GM19043 (cell line): ENCODE measurements around the gene ARHGAP22.

Experiments
- ATAC-seq: cut with Tn5 transposase; IDR thresholded peaks from one replicate; pipeline ENCODE4 v1.9.1; 2021; ENCODE audit warnings: low read depth; ENCODE audit not compliant: unreplicated experiment

The ARHGAP22 gene

DNA sequence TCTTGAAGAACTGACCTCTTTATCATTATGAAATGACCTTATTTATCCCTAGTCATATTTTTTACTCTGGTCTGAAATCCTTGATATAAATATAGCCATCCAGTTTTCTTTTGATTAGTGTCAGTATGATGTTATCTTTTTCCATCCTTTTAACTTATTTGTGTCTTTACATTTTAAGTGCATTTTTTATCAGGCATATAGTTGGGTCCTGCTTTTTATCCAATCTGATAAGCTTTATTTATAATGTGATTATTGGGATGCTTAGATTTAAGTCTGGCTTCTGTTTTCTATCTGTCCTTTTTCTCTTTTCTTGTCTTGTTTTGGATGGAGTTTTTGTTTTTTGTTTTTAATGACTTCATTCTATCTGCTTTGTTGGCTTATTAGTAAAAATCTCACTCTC, 119.2 kb downstream of the ARHGAP22 start:
- ATAC-seq: no peak

DNA sequence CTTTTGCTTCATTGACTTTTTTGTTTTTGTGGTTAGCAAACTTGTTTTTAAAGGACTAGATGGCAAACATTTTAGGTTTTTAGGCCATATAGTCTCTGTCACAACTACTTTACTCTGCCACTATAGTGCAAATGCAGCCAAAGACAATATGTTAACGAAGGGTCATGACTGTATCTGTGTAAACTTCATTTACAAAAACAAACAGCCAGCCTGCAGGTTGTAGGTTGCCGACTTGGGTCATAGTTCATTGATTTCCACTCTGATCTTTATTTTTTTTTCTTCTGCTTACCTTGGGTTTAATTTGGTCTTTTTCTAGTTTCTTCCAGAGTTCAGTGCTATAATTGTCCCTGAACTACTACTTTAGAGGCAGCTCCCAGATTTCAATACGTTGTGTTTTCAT, 120.0 kb downstream of the ARHGAP22 start:
- no peak for ATAC-seq

DNA sequence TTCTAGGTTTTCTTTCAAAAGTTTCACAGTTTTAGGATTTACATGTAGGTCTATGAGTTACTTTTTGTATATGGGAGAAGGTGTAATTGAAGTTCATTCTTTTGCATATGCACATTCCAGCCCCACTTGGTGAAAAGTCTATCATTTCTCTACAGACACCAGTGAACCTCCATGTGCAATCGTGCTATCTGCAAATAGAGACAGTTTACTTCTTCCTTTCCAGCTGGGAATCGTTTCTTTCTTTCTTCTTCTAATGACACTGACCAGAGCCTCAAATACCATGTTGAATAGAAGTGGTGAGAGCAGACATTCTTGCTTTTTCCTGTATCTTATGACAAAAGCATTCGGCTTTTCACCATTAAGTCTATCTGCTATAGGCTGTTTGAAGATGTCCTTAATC, 122.7 kb downstream of the ARHGAP22 start:
- no peak for ATAC-seq

- no peak for ATAC-seq
Observed at GRCh38 chr10:48481385-48481784, 123.5 kb downstream of the ARHGAP22 start.

DNA sequence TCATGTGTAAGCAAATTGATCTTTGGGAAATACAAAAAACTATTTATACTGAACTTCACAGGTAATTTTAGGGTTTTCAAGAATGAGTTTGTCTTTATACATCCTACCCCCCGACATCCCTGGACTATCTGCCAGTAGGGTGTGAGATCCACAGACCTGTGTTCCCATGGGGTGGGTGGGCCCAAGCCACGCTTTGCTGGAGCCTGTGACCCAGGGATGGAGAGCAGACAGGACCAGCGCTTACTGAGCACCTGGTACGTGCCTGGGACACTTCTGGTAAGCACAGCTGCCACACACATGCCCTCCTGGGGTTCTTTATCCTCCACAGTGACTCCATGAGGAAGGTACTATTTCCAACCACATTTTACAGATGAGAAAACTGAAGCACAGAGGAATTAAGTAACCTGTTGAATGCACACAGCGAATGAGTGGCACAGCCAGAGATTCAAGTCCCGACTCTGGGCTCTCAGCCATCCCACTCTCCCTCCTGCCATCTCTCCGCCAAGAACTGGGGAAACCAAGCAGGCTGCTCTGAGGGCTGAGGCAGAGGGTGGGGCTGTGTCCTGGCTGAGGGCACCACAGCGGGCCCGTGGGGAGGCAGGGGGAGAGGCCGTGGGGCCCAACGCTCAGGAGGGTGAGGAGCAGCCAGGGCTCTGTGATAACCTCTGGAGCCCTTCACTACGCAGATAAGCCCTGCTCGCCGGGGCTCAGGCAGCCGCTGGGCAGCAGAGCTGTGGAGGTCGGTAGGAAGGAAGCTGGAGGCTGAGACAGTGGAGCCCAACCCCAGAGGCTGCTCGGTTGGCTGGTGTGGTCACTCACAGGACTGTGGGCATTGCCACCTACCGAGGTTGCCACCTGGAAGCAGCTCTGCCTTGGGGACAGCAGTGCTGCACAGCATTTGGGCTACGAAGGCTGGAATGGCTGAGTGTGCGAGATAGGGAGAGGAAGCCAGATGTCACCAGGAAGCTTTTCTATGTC, 124.2 kb downstream of the ARHGAP22 start:
- ATAC-seq: no peak

DNA sequence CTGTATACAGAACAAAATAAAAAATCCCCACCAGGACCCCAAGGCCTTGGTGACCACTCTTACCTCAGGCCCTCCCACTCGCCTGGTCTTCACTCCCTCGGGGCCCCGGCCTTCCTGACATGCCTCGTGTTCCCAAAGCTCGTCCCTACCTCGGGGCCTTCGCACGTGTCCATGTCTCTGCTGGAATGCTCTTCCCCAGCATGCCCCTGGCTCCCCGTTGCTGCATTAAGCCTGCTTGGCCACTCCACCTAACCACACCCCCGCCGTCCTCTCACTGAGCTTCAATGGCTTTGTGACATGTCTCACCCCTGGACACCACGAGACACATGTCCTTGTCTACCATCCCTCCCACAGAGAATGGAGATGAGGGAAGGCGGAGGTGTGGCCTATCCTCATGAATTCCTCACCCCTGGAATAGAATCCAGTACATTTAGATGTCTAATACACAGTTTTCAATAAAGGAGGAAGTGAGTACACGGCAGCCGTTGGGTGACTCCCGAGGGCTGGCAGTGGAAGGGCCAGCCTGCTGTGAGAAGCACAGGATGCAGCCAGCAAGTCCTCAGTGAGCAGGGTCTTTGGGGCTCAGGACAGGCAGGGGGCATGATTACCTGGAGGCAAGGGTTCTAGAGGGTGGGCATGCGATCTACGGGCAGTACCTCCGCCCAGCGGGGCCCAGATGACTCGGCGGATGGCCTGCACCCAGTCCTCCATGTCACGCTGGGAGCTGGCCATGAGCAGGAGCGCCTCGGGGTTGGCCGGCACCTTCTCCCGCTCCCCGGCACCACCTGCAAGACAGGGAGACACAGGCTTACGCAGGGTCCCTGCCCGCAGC, 125.7 kb downstream of the ARHGAP22 start:
- ATAC-seq: no peak

GRCh38 chr10:48478469-48478868, 126.4 kb downstream of the ARHGAP22 start:
- no peak for ATAC-seq

DNA sequence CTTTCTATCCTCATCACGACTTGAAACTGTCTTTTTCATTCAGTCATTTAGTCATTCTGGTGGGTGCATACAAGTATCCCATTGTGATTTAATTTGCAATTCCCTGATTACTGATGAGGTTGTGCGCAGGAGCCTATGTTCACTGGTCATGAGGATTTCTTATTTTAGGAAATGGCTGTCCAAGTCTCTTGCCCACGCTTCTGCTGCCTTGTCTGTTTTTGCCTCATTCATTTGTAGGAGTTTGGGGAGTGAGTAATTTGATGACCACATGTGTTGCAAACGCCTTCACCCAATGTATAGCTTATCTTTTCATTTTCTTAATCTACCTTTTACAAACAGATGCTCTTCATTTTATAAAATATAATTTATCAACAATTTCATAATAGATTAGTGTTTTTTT, 127.3 kb downstream of the ARHGAP22 start:
- ATAC-seq: no peak

GRCh38 chr10:48477141-48477540, 127.7 kb downstream of the ARHGAP22 start:
- ATAC-seq: no peak

- no peak for ATAC-seq
Observed at GRCh38 chr10:48476279-48476982, 128.4 kb downstream of the ARHGAP22 start.

- ATAC-seq: no peak
Observed at GRCh38 chr10:48475943-48476278, 129.0 kb downstream of the ARHGAP22 start.

- no peak for ATAC-seq
Observed at GRCh38 chr10:48474765-48475365, 130.0 kb downstream of the ARHGAP22 start.

GRCh38 chr10:48473704-48474103, 131.2 kb downstream of the ARHGAP22 start:
- ATAC-seq: no peak

DNA sequence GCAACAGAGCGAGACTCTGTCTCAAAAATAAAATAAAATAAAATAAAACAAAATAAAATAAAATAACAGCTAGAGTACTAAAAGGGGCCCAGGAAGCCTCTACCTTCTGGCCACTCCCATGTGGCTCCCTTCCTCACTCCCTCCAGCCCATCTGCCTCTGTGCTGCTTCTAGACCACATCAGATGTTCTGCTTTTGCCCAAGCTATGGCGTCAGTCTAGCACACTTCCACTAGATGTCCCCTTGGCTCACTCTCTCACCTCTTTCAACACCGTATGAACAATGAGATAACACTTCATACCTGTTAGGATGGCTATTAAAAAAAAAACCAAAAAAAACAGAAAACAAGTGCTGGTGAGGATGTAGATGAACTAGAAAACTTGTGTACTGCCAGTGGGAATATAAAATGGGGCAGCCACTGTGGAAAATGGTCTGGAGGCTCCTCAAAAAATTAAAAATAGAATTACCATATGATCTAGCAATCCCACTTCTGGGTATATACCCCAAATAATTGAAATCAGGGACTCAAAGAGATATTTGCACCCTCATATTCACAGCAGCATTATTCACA, 132.3 kb downstream of the ARHGAP22 start:
- ATAC-seq: no peak

DNA sequence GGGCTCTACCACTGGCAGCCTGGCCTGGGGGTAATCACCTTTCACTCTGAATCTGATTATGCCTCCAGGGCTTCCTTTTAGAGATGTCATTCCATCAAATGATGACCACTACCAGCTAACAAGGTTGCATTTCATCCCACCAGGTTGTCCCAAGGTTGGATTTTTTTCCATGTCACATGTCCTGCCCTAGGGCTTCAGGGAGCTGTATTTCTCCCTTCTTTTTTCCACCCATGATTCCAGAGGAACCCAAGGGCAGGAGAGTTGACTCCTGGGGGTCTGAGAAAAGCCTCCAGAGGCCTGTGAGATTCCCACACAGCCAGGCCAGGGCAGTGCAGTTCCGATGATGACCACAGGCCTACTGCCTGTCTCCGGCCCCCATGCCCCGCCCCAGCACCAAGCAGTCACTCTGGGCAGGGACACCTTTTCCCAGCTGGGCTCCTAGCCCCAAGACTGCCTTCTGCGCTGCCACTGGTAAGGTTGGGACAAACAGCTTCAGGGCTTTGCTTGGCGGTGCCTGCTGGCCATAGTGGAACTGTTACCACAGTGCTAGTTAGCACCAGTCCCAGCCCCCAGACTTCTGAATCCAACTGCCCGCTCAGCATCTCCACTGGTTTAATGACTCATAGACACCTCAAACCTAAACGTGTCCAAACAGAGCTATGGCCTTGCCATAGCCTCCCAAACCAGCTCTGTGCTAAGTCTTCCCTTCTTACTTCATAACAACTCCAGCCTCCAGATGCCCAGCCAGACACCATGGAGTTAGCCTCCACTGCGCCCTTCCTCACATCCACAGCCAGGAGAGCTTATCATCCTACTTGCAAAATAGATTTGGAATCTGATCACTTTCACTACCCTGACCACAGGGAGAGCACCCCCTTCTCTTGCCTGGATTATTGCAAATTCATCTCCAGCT, 133.7 kb downstream of the ARHGAP22 start:
- no peak for ATAC-seq

DNA sequence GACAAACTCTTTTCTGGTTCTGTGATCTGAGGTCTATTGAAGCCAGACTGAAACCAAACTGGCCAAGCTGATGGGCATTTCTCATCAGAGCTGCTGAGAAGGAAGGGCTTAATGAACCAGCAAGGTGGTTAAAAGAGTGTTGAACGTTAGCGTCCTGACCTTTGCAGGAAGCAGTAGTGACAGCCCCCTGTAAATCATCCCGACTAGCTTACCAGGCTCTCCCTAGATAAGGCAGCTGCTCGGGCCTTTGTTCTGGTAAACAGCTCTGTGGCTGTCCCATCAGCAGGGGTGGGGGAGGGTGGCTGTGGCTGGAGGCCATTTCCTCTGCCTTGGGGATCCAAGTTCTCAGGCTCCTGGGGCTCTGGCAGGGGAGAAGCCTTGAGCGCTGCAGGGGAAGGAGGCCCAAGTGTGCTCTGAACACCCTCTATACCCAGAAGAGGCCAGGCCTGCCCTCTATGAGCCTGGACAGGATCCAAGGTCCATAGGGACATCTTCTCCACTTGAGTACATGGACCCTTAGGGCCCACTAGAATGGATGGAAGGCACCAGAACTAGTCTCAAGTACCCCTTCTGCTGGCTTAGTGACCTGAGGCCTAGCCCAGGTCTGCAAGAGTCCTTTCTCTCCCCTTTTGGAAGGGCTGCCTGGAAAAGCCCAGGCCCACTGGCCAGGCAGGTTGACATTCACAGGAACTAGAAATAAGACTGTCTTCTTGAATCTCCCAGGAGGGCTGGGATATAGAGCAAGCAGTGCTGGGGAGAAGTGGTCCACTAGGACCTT, 134.6 kb downstream of the ARHGAP22 start:
- ATAC-seq: no peak

DNA sequence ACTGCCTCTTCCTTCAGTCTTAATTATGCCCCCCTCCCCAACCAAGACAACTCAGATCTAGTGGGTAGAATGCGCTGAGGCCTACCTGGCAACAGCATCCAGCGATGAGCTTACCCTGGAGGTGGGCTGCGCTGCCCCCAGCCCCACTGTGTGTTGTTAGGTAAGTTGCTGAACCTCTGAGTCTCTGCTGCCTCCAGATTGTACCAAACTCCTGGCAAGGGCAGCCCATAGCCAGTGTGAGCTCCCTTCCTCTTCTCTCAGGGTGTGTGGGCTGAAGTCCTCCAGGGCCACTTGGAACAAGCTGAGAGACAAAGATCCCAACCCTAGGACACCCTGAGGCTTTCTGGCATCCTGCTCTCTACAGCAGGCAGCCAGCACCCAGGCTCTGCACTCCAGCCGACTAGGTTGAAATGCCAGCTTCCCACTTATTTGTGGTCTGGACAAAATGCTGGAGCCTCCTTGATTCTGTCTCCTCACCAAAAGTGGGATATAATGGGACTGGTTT, 135.3 kb downstream of the ARHGAP22 start:
- ATAC-seq: no peak

- no peak for ATAC-seq
Observed at GRCh38 chr10:48468866-48469511, 135.9 kb downstream of the ARHGAP22 start.
